ENCODE measurements around the gene MMP14.

DNA sequence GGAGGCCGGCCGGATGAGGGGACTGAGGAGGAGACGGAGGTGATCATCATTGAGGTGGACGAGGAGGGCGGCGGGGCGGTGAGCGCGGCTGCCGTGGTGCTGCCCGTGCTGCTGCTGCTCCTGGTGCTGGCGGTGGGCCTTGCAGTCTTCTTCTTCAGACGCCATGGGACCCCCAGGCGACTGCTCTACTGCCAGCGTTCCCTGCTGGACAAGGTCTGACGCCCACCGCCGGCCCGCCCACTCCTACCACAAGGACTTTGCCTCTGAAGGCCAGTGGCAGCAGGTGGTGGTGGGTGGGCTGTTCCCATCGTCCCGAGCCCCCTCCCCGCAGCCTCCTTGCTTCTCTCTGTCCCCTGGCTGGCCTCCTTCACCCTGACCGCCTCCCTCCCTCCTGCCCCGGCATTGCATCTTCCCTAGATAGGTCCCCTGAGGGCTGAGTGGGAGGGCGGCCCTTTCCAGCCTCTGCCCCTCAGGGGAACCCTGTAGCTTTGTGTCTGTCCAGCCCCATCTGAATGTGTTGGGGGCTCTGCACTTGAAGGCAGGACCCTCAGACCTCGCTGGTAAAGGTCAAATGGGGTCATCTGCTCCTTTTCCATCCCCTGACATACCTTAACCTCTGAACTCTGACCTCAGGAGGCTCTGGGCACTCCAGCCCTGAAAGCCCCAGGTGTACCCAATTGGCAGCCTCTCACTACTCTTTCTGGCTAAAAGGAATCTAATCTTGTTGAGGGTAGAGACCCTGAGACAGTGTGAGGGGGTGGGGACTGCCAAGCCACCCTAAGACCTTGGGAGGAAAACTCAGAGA, 9.6 kb downstream of the MMP14 start:
- TF ChIP-seq, protein P1, sequence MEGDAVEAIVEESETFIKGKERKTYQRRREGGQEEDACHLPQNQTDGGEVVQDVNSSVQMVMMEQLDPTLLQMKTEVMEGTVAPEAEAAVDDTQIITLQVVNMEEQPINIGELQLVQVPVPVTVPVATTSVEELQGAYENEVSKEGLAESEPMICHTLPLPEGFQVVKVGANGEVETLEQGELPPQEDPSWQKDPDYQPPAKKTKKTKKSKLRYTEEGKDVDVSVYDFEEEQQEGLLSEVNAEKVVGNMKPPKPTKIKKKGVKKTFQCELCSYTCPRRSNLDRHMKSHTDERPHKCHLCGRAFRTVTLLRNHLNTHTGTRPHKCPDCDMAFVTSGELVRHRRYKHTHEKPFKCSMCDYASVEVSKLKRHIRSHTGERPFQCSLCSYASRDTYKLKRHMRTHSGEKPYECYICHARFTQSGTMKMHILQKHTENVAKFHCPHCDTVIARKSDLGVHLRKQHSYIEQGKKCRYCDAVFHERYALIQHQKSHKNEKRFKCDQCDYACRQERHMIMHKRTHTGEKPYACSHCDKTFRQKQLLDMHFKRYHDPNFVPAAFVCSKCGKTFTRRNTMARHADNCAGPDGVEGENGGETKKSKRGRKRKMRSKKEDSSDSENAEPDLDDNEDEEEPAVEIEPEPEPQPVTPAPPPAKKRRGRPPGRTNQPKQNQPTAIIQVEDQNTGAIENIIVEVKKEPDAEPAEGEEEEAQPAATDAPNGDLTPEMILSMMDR (IDR thresholded peaks at IDR 0.05) = no peak
- no peak for TF ChIP-seq POLR2A (IDR thresholded peaks at IDR 0.05)

Data from vagina (tissue), 2 donors.